Panc1 (cell line): ENCODE measurements around the gene DNAAF9. TPM values are rescaled to one million over a fixed set of nuclear protein-coding genes. Genes with fewer than 3 reads are reported as not detected.

Source experiments
- ATAC-seq: fragments of 200-7000 bp; cut with Tn5 transposase; 2 replicates; pipeline ENCODE4 v1.9.1; 2020; ENCODE audit warnings: mild to moderate bottlenecking, moderate library complexity
- BruUV-seq: library from RNA; stranded (reverse); fragments of 400-500 nt; replicated peaks from 2 replicates; lab custom pipeline; 2021; lab: Mats Ljungman, UMichigan
- CTCF ChIA-PET: fragments of 300-600 bp; sonication (Branson Sonifier 250); formaldehyde crosslinking; loops from one replicate; lab custom pipeline; 2022; ENCODE audit warnings: antibody characterized with exemption; lab: Charles Lee
- POLR2A ChIA-PET: fragments of 300-600 bp; sonication (Branson Sonifier 250); formaldehyde crosslinking; loops from one replicate; lab custom pipeline; 2022; ENCODE audit warnings: antibody characterized with exemption; lab: Charles Lee
- DNase-seq: peaks from one replicate; pipeline ENCODE4 v3.0.0-alpha.2; 2010; ENCODE audit warnings: low read depth, low spot score
- H3K27ac ChIP-seq: 2 replicates; pipeline ENCODE4 v1.5.1; 2011; ENCODE audit warnings: mild to moderate bottlenecking, low read length, inconsistent platforms
- H3K27me3 ChIP-seq: fragments of 200-500 bp; sonication (Bioruptor generic); 2 replicates; pipeline ENCODE4 v1.6.0; 2014; ENCODE audit warnings: low read length, inconsistent platforms; ENCODE audit not compliant: control insufficient read depth, insufficient read depth
- H3K36me3 ChIP-seq: fragments of 200-500 bp; sonication (Bioruptor generic); 2 replicates; pipeline ENCODE4 v1.5.1; 2014; ENCODE audit warnings: inconsistent platforms, mild to moderate bottlenecking, low read length, moderate library complexity; ENCODE audit not compliant: control insufficient read depth, insufficient read depth
- H3K4me1 ChIP-seq: 2 replicates; pipeline ENCODE4 v1.5.1; 2011; ENCODE audit warnings: inconsistent platforms, mild to moderate bottlenecking, low read length, moderate library complexity; ENCODE audit not compliant: control insufficient read depth, insufficient read depth
- H3K4me3 ChIP-seq, 2 experiments: 2 replicates each; pipeline ENCODE4 v1.5.1; 2011 to 2012; ENCODE audit warnings: low read depth in 2 of 2, low read length in 2 of 2, mild to moderate bottlenecking in 2 of 2, inconsistent platforms in 1 of 2, moderate library complexity in 1 of 2
- H3K9me3 ChIP-seq: fragments of 200-500 bp; sonication (Bioruptor generic); 2 replicates; pipeline ENCODE4 v1.5.1; 2014; ENCODE audit warnings: low read depth, mild to moderate bottlenecking, inconsistent platforms, low read length, moderate library complexity; ENCODE audit not compliant: control insufficient read depth, insufficient read depth
- POLR2AphosphoS5 ChIP-seq: IDR thresholded peaks from 2 replicates; pipeline ENCODE4 v1.6.1; 2012; ENCODE audit warnings: mild to moderate bottlenecking, low read depth, low read length, moderate library complexity
- REST ChIP-seq, 2 experiments: IDR thresholded peaks; 2 replicates each; pipeline ENCODE4 v1.6.1; 2011 to 2012; ENCODE audit warnings: low read depth in 2 of 2, control low read depth in 1 of 2, low read length in 1 of 2, mild to moderate bottlenecking in 1 of 2, moderate library complexity in 1 of 2; ENCODE audit not compliant: insufficient read depth in 1 of 2
- SIN3A ChIP-seq: IDR thresholded peaks from 2 replicates; pipeline ENCODE4 v1.6.1; 2012; ENCODE audit warnings: low read depth, mild to moderate bottlenecking, low read length, moderate library complexity, borderline replicate concordance; ENCODE audit not compliant: insufficient read depth
- TCF7L2 ChIP-seq: IDR thresholded peaks from 2 replicates; pipeline ENCODE4 v1.6.1; 2011; ENCODE audit warnings: mild to moderate bottlenecking, low read depth, low read length, inconsistent platforms
- in situ Hi-C: cut with HindIII; loops from 2 replicates; pipeline ENCODE4 v1.10.0; 2016; ENCODE audit warnings: low sequenced_read_pairs, low pct_unique_long_range_greater_than_20kb
- intact Hi-C: fragments of 100-400 bp; cut with micrococcal nuclease; formaldehyde crosslinking; loops from one replicate; pipeline ENCODE4 v1.10.0; 2022; ENCODE audit not compliant: unreplicated experiment
- total RNA-seq: library from RNA; stranded (reverse); gene quantifications from one replicate; pipeline ENCODE4 v1.2.1, GENCODE V29; 2021; ENCODE audit not compliant: unreplicated experiment
- TF ChIP-seq, protein P1 (sequence below): fragments of 450-650 bp; IDR thresholded peaks from 2 replicates; pipeline ENCODE4 v1.5.1; 2017; ENCODE audit warnings: mild to moderate bottlenecking

DNAAF9 gene
- total RNA-seq, 1 experiment from 2014 or later, result 7.4 TPM

GRCh38 chr20:3405696-3406358, 1.6 kb downstream of the DNAAF9 start:
- Histone ChIP-seq H3K27ac (0 out of 2 replicates have a peak overlapping the region, but pooled peaks have one; percentile 19), H3K4me3 (peak overlapping the region; percentile 85 to 87), H3K36me3 (no peaks in the 10 kb centered on the region), H3K27me3 (no peaks in the 10 kb centered on the region), H3K9me3 (no peaks in the 10 kb centered on the region), H3K4me1 (peaks cover 12% of the 10 kb centered on the region)
- BruUV-seq, result TSS peak; percentile 58
- in situ Hi-C loops (no loop called here), intact Hi-C loops (no loop called here)
- TF ChIP-seq REST (IDR thresholded peaks at IDR 0.05; ENCODE audit: insufficient read depth in 1 of 2, low read depth in 2 of 2, low read length in 1 of 2), result no peak
- TF ChIP-seq SIN3A, result no peak
- TF ChIP-seq, protein P1, sequence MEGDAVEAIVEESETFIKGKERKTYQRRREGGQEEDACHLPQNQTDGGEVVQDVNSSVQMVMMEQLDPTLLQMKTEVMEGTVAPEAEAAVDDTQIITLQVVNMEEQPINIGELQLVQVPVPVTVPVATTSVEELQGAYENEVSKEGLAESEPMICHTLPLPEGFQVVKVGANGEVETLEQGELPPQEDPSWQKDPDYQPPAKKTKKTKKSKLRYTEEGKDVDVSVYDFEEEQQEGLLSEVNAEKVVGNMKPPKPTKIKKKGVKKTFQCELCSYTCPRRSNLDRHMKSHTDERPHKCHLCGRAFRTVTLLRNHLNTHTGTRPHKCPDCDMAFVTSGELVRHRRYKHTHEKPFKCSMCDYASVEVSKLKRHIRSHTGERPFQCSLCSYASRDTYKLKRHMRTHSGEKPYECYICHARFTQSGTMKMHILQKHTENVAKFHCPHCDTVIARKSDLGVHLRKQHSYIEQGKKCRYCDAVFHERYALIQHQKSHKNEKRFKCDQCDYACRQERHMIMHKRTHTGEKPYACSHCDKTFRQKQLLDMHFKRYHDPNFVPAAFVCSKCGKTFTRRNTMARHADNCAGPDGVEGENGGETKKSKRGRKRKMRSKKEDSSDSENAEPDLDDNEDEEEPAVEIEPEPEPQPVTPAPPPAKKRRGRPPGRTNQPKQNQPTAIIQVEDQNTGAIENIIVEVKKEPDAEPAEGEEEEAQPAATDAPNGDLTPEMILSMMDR, result no peak
- no peak for TF ChIP-seq TCF7L2
- TF ChIP-seq POLR2AphosphoS5, result no peak
- ATAC-seq (no peak), DNase-seq (no peak)
- CTCF ChIA-PET, result interaction anchor here (0.6 kb wide), 1 partner anchor 47 kb away, joined by 3 read pairs; no protein-coding TSS in a partner anchor
- POLR2A ChIA-PET, result interaction anchor here (0.6 kb wide), 2 partner anchors 167 to 488 kb away, joined by 4 to 23 read pairs; no protein-coding TSS in a partner anchor

- ChIA-PET POLR2A (no interaction called here), CTCF (no interaction called here)
- Histone ChIP-seq H3K27ac (no peak overlapping the region), H3K4me3 (no peak overlapping the region), H3K27me3 (no peaks in the 10 kb centered on the region), H3K4me1 (peaks cover 12% of the 10 kb centered on the region), H3K9me3 (no peaks in the 10 kb centered on the region), H3K36me3 (no peaks in the 10 kb centered on the region)
- BruUV-seq, result no TSS peak
- in situ Hi-C loops, result no loop called here
- intact Hi-C loops, result no loop called here
- ATAC-seq, result no peak
- no peak for DNase-seq
- TF ChIP-seq POLR2AphosphoS5 (no peak), REST (IDR thresholded peaks at IDR 0.05; ENCODE audit: insufficient read depth in 1 of 2, low read depth in 2 of 2, low read length in 1 of 2) (no peak)
- TF ChIP-seq, protein P1, result no peak
Measured at GRCh38 chr20:3405139-3405538, 2.3 kb downstream of the DNAAF9 start.
